ENCODE data around the gene KRTAP5-8. TPM values are rescaled to one million over a fixed set of nuclear protein-coding genes. Genes with fewer than 3 reads are reported as not detected.
"Not testable (repeated sequence)": the region's sequence is repeated elsewhere in the genome, so short reads cannot be mapped to it uniquely, and the experiment has no call there.

The KRTAP5-8 gene, protein sequence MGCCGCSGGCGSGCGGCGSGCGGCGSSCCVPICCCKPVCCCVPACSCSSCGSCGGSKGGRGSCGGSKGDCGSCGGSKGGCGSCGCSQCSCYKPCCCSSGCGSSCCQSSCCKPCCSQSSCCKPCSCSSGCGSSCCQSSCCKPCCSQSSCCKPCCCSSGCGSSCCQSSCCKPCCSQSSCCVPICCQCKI
- not detected in 2 replicates for total RNA-seq (2014; rRNA removed; shearing (Covaris generic))

DNA sequence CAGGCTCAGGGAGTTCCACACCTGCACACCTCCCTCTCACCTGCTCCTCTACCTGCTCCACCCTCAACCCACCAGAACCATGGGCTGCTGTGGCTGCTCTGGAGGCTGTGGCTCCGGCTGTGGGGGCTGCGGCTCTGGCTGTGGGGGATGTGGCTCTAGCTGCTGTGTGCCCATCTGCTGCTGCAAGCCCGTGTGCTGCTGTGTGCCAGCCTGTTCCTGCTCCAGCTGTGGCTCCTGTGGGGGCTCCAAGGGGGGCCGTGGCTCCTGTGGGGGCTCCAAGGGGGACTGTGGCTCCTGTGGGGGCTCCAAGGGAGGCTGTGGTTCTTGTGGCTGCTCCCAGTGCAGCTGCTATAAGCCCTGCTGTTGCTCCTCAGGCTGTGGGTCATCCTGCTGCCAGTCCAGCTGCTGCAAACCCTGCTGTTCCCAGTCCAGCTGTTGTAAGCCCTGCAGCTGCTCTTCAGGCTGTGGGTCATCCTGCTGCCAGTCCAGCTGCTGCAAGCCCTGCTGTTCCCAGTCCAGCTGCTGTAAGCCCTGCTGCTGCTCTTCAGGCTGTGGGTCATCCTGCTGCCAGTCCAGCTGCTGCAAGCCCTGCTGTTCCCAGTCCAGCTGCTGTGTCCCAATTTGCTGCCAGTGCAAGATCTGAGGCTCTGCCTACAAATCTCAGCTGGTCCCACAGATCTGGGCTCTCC is at the start of gene KRTAP5-8:
Gene KRTAP5-8, plus strand, starts transcription at position 49 of the 689 bp plus-strand sequence. Its CDS starts 31 bp downstream, at position 80.
- DNase-seq (ENCODE audit: low read depth), result not testable (repeated sequence)

DNA sequence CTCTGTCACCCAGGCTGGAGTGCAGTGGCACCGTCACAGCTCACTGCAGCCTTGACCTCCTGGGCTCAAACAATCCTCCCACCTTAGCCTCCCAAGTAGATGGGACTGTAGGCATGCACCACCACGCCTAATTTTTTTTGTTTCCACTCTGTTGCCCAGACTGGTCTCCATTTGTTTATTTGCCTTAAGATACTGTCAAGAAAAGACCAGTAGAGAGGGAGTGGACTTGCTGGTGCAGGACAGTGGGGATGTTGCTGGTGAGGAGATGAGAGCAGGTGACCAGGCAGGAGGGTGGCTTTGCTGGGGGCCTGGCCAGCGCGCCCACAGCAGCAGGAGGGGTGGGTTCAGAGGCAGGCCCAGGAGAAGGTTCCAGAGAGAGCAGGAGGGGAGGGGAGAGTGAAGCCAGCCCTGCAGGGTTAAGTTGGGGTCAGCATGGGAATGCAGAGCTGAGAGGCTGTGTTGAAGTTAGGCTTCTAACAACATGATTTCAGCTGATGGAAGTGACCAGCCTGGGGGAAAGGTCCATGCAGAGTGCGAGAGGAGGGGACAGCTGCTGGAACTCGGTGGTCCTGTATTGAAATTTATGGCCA is 49.0 kb upstream of the KRTAP5-8 start:
- no peak for DNase-seq (ENCODE audit: low read depth)

DNA sequence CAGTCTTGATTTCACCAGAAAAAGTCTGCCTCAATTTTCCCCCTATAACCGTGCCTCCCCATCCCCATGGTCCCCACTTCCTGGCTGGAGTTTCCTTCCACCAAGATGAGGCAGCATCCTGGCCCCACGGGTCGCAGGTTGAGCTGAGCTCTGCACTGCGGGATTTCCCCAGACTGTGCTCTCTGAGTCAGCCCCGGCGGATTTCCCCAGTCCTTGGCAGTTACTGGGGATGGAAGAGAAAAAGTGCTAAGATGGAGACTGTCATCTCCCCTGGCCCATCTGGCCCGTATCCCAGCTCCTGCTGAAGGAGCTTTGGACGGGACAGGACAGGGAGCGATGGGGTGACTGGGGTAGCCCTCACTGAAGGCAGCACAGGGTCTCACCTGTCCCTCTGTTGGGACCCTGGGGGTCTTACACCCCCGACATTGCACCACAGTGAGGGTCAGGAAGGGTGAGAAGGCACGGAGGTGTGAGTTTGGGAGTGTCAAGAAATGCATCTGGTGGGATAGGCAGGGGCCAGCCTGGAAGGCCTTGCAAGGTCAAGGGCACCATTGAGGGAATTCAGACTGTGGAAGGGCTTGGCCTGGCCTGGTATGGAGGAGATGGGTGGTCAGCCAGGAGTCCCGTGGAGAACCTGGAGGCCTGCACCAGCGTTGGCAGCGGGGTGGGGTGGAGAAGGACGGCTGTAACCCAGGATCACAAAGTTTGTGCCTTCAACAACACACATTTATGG is 48.3 kb upstream of the KRTAP5-8 start:
- DNase-seq (ENCODE audit: low read depth), result peak; percentile 89

DNA sequence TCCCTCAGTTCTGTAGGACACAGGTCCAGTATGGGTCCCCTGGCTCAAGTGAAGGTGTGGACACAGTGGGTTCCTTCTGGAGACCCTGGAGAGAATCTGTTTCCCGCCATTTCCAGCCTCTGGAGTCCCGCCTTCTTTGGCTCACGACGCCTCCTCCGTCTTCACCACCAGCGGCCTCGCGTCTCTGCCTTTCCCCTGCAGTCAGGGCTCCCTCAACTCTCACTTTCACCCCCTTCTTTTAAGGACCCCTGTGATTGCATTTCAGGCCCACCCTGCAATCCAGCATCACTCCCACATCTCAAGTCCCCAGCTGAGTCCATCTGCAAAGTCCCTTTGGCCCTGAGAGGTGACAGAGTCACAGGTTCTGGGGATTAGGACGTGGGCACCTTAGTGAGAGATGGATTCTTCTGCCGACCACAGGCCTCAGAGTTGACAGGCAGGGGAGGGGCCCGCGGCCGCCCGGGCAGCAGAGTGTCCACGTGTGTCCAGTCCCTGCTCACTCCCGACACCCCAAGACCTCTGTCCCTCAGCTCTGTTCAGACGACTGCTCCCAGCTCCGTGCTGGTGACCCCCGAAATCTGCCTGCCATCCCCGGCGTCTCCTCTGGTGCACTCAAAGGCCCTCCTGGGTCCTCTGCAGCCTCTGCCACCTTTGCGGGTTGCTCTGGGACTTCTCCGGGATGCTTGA is 47.6 kb upstream of the KRTAP5-8 start:
- DNase-seq (ENCODE audit: low read depth), result no peak

DNA sequence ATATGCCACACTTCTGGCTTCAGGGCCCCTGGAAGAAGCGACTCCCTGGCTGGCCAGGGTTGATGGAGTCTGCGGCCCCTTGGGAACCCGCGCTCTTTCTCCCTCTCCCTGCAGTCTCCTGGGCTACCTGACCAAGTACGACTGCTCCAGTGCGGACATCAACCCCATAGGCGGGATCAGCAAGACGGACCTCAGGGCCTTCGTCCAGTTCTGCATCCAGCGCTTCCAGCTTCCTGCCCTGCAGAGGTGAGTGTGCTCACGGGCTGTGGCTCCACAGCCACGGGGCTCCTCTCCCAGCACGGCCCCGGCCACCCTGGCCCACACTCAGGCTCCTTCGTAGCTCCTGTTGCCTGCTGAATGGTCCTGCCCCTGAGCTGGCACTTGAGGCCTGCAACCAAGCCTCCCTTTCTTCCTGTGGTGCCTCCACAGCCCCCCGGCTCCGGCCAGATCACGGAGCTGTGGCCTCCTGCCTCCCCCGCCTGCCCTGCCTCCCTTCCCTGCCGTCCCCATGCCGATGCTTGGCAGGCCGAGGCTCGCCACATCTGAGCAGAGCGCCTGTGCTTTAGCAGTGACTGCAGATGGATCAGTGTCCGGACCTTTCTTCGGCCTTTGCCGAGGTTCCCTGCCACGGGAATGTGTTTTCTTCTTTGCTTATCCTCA is 47.0 kb upstream of the KRTAP5-8 start:
- no peak for DNase-seq (ENCODE audit: low read depth)

DNA sequence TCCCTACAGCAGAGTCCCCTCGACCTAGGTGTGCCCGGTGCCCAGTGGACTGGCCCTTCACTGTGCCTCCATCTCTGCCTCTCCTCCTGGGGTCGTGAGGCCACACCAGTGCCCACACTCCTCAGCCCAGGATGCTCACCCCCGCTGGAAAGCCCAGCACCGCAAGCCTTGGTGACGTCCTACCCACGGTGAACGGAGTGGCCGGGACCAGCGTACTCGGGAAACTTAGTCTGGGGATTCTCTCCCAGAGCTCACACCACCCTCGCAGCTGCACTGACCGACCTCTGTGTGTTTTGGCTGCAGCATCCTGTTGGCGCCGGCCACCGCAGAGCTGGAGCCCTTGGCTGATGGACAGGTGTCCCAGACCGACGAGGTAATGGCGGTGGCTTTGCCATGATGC is 46.3 kb upstream of the KRTAP5-8 start:
- DNase-seq (ENCODE audit: low read depth), result no peak

DNA sequence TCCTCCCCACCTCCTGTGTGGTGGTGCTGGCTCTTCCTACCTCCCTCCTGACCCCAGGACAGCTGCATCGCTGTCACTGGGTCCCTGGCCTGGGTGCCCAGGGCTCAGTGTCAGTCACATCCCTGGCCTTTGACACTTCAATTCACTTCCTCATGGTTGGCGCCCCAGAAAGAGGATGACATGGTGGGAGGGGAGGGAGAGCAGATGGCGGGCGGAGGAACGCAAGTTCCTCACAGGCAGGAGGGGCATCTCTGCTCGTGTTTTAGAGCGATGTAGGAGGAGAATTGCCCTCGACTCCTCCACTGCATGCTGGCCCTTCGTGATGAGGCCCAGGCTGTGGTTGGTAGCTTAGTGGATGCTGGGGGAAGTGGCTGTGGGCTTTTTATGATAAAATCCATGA is 45.9 kb upstream of the KRTAP5-8 start:
- no peak for DNase-seq (ENCODE audit: low read depth)

DNA sequence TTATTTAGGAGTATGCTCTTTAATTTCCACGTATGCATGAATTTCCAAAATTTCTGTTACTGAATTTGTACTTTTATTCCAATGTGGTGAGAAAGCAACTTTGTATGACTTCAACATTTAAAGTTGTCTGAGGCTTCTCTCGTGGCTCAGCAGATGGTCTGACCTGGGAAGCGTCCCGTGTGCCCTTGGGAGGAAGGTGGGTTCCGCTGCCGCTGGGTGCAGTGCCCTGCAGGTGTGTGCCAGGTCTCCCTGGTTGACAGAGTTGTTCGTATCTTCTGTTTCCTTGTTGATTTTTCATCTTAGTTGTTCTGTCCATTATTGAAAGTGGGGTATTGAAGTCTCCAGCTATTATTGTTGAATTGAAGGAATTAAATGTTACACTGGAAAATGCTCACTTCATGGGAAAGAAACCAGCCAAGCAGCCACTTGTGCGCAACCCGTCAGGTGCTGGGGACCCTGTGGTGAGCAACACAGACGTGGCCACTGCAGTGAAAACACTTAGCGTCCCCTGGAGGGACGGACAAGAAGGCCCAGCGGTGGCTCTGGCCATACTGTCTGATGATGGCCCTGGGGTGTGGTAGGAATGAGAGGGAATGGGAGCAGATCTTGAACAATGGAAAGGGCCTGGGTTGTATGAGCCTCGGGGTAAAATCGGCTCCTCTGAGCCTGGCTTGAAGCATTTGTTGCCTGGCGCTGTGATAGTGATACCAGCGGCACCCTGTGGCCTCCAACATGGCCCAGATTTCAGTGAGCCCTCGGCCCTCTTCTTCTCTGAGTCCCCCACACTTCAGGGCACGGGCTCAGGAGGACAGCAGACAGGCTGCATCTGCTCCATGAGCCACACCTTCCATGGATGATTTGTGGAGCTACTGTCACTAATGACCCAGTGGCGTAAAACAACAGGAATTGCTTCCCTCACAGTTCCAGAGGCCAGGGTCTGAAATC is 42.3 kb upstream of the KRTAP5-8 start:
- no peak for DNase-seq (ENCODE audit: low read depth)

DNA sequence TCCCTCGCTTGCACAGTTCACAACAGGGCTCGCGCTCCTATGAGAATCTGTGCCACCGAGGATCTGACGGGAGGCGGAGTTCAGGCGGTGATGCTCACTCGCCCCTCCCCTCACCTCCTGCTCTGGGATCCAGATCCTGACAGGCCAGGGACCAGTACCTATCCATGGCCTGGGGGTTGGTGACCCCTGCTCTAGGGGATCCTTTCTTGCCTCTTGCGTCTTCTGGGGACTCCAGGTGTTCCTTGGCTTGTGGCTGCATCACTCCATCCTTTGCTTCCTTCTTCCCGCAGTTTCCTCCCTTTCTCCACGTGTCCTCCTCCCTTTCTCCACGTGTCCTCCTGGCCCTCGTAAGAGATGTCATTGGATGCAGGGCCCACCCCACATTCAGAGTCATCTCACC is 41.4 kb upstream of the KRTAP5-8 start:
- no peak for DNase-seq (ENCODE audit: low read depth)

DNA sequence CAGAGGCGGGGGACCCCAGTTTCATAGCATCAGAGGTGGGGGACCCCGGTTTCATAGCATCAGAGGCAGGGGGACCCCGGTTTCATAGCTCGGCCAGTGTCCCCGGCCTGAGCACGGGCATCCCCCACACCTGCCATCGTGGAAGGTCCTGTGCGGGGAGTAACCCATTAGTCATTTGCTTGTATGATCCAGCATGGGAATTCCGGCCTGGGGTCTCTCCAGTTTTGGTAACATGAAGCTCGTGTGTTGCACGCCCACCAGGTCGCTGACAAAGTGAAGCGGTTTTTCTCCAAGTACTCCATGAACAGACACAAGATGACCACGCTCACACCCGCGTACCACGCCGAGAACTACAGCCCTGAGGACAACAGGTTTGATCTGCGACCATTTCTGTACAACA is 39.7 kb upstream of the KRTAP5-8 start:
- no peak for DNase-seq (ENCODE audit: low read depth)

DNA sequence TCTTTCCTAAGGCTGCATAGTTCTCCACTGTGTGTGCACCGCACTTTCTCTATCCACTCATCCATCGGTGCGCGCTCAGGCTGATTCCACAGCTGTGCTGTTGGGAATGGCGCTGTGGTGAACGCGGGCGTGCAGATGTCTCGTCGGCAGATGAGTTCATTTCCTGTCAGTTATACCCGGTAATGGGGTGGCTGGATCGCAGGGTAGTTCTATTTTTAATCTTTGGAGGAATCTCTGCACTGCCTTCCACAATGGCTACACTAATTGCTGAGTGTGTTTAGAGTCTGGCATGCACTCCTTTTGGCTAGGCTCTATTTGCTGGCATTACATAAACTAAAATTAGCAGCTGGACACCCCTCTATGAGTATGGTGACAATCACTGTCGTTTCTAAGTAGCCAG is 38.7 kb upstream of the KRTAP5-8 start:
- no peak for DNase-seq (ENCODE audit: low read depth)

DNA sequence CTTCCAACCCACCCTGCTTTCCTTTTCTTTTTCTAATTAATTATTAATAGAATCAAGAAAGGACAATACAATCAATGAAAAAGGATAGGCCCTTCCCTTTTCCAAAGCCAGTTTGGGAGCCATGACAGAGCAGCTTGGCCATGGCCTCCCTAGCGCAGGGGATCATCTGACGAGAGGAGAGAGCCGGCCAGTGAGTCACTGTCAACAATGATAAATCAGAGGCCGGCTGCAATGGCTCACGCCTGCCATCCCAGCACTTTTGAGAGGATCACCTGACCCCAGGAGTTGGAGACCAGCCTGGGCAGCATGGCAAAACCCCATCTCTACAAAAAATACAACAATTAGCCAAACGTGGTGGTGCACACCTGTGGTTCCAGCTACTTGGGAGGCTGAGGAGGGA is 38.3 kb upstream of the KRTAP5-8 start:
- peak; percentile 21 for DNase-seq (ENCODE audit: low read depth)

DNA sequence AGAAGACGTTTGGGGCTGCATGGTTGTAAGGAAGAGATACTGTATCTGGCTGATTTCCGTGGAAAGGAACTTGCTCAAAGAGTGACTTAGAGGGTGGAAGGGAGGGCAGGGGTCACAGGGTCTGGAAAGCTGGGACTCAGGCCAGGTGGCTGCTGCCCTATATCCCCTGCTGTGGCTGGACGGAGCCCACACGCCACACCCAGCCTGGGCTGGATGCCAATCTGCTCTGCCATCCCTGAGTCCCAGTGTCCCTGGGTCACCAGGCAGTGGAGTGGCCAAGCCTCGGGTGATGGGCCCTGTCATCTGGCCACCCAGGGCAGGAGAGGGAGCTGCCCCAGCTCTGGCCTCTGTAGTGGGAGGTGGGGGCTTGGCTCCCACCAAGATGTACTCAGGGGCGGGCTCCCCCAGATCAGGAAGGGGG is 37.2 kb upstream of the KRTAP5-8 start:
- no peak for DNase-seq (ENCODE audit: low read depth)

DNA sequence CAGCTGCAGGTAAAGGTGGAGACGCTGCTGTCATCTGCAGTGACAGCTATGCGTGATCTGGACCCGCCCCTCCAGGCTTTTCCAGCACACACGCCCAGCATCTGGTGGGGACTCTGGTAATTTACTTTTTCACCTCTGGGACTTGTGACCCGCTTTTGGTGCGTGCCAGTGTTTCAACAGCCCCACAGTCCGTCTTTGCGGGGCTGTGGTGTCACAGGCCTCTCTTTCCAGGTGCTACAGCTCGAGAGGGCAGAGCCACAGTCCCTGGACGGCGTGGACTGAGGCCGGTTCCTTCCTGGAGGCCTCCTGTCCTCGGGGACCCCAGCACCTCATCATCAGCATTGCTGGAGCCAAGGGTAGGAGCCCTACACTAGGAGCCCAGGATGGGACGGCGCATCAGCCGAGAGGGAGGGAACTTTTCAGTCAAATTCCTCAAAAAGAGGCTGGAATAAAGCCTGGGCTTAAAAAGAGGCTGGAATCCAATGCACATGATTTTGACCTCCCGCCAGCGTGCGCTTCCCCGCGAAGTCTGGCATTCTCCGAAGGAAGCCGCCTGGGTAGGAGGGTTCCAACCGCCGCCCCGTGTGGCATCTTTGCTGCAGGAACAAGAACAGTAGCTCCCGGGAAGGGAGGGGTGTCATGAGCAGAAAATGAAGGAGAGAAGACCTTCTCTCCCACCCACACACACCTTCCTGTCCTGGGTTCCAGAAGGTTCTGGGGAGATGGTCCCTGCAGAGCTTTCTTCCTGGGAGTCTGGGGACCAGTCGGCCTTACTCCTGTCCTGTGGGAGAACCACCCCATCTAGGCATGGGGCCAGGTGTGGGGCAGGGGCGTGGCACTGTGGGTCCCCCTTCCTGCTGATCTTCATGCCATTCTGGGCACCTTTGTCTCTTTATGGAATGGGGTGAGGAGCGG is 36.5 kb upstream of the KRTAP5-8 start:
- DNase-seq (ENCODE audit: low read depth), result no peak

DNA sequence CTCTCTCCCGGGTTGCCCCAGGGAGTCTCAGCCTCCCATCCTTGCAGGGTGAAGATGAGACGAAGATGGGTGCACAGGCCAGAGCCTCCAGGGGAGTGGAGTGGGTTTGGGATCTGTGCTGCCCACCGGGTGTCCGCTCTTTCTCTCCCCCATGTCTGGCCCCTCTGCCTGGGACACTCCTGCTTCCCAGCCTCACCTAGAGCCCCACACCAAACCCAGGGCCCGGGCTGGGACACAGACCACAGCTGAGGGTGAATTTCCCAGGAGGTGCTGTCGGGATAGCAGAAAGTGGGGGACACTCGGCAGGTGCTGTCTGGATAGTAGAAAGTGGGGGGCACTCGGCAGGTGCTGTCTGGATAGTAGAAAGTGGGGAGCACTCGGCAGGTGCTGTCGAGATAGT is 35.8 kb upstream of the KRTAP5-8 start:
- DNase-seq (ENCODE audit: low read depth), result no peak

DNA sequence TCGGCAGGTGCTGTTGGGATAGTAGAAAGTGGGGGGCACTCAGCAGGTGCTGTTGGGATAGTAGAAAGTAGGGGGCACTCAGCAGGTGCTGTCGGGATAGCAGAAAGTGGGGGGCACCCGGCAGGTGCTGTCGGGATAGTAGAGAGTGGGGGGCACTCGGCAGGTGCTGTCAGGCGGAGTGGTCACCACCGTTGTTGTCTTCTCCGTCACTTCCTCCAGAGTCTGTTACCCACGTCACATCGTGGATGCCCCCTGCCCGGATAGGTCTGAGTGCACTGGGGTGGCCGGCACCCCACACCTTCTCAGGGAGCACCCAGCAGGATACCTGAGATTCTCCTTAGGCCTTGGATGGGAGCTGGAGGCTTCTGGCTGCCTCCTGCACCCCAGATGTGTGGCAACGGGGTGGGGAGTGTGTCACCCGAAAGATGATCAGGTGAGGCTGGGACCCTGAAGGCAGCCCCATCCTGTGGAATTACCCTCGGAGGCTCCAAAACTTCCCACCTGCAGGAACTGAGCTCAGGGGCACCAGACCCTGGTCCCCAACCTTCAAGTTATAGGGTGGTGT is 34.9 kb upstream of the KRTAP5-8 start:
- no peak for DNase-seq (ENCODE audit: low read depth)

DNA sequence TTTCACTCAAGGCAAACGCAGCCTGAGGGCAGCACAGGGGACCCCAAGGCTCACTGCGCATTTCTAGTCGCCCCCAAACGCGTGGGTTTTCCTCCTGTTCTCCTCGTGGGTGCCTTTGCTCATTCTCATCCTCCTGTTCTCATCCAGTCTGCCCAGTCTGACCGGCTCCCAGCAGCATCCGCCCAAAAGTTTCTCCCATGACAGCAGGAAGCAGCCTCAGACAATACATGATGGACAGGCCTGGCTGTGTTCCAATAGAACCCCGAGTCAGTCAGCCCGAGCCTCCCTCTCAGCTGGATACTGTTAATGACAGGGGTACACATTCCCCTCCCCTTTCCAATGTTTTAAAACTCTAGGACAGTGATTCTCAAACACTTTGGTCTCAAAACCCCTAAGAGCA is 33.3 kb upstream of the KRTAP5-8 start:
- DNase-seq (ENCODE audit: low read depth), result no peak

DNA sequence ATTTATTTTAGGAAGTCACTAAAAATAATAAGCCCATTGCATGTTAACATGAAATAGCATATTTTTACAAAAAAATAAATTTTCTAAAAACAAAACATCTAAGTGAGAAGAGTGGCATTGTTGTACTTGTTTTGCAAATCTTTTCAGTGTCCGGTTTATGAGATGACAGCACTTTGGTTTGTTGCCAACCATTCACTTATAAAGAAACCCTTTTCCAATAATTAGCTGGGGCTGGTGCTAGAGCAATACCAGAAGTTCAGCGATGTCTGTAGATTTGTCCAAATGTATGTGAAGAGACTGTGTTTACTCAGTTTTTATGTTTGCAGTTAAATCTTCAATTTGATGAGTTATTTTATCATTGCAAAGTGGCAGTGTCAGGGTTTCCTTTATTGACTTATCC is 32.8 kb upstream of the KRTAP5-8 start:
- no peak for DNase-seq (ENCODE audit: low read depth)

DNA sequence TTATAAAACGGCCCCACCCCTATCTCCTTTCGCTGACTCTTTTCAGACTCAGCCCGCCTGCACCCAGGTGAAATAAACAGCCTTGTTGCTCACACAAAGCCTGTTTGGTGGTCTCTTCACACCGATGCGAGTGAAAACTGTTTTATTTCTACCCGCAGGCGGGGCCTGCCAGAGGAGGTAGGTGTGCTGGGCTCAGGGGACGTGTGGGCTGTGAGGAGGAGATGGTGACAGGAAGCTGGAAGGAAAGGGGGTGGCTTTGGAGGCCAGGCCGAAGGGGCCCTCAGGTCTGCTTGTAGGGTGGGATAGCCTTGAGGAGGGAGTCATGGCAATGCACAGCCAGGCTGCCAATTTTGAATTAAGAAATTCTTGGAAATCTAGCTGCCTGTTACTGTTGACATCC is 32.0 kb upstream of the KRTAP5-8 start:
- no peak for DNase-seq (ENCODE audit: low read depth)
